ENCODE measurements around the gene ZBTB5. TPM values are rescaled to one million over a fixed set of nuclear protein-coding genes. Genes with fewer than 3 reads are reported as not detected.

Gene ZBTB5
- total and polyA plus RNA-seq, 2 of the 13 experiments (the other 11 are each of a cell fraction or from before 2014, with no cell fraction given) = 12.5 to 20.5 TPM

- TF ChIP-seq ZNF414 (CRISPR knock-in tag; IDR thresholded peaks at IDR 0.05) = no peak
- TF ChIP-seq PAXIP1 (CRISPR knock-in tag; conservative IDR thresholded peaks at IDR 0.05) = peak; percentile 13; the same call in 1 of the 2 replicates
- peak; percentile 18 for TF ChIP-seq XRCC5 (optimal IDR thresholded peaks at IDR 0.05; ENCODE audit: low read length)
- no peak; the same call in none of the 2 replicates for TF ChIP-seq ZNF639 (CRISPR knock-in tag; conservative IDR thresholded peaks at IDR 0.05)
- TF ChIP-seq ZNF576 (CRISPR knock-in tag; IDR thresholded peaks at IDR 0.05) = no peak
- no peak for TF ChIP-seq TCF7L2 (IDR thresholded peaks at IDR 0.05; ENCODE audit: low read depth, low read length)
- peak; percentile 22 for TF ChIP-seq CCAR2 (optimal IDR thresholded peaks at IDR 0.05; ENCODE audit: low read depth, low read length)
- peak; percentile 58; the same call in 1 of the 2 replicates for TF ChIP-seq ZMAT3 (CRISPR knock-in tag; conservative IDR thresholded peaks at IDR 0.05)
- no peak for TF ChIP-seq ZNF619 (CRISPR knock-in tag; IDR thresholded peaks at IDR 0.05)
- peak; percentile 63; the same call in 1 of the 2 replicates for TF ChIP-seq ZNF350 (CRISPR knock-in tag; IDR thresholded peaks at IDR 0.05; ENCODE audit: borderline replicate concordance, low read depth)
- TF ChIP-seq SCMH1 (CRISPR knock-in tag; IDR thresholded peaks at IDR 0.05; ENCODE audit: borderline replicate concordance) = no peak
- no peak for TF ChIP-seq SAFB2 (CRISPR knock-in tag; IDR thresholded peaks at IDR 0.05; ENCODE audit: borderline replicate concordance, low read depth)
- no peak for TF ChIP-seq ZNF850 (CRISPR knock-in tag; conservative IDR thresholded peaks at IDR 0.05)
- TF ChIP-seq ZNF260 (CRISPR knock-in tag; IDR thresholded peaks at IDR 0.05; ENCODE audit: borderline replicate concordance, low read depth) = no peak
- peak; percentile 5; the same call in 1 of the 2 replicates for TF ChIP-seq ELF1 (CRISPR knock-in tag; IDR thresholded peaks at IDR 0.05)
- no peak for TF ChIP-seq ZNF740 (CRISPR knock-in tag; IDR thresholded peaks at IDR 0.05)
- no peak for TF ChIP-seq IRF9 (CRISPR knock-in tag; IDR thresholded peaks at IDR 0.05; ENCODE audit: borderline replicate concordance)
- no peak for TF ChIP-seq SETDB1 (CRISPR knock-in tag; IDR thresholded peaks at IDR 0.05; ENCODE audit: borderline replicate concordance)
- no peak for TF ChIP-seq ZNF737 (CRISPR knock-in tag; IDR thresholded peaks at IDR 0.05; ENCODE audit: borderline replicate concordance)
- 0 out of 2 replicates have a peak, but pooled peaks have one; percentile 20 for TF ChIP-seq ZBTB3 (CRISPR knock-in tag; IDR thresholded peaks at IDR 0.05; ENCODE audit: borderline replicate concordance, low read depth)
- no peak for TF ChIP-seq ZNF580 (CRISPR knock-in tag; IDR thresholded peaks at IDR 0.05; ENCODE audit: borderline replicate concordance, low read depth)
Measured at GRCh38 chr9:37465249-37466036, at the start of gene ZBTB5 (continued).

Measured in HepG2 (cell line).